DND-41 (cell line): ENCODE measurements around the gene CENPP.

Experiments used
- ATAC-seq: fragments of 200-7000 bp; cut with Tn5 transposase; 3 replicates; pipeline ENCODE4 v1.9.1; 2021; ENCODE audit warnings: low read depth; ENCODE audit not compliant: insufficient read depth
- DNase-seq: peaks from one replicate; pipeline ENCODE4 v3.0.0-alpha.2; 2020
- H2AFZ ChIP-seq: 2 replicates; pipeline ENCODE4 v1.6.0; 2012; ENCODE audit warnings: low read depth, low read length
- H3K27ac ChIP-seq: 2 replicates; pipeline ENCODE4 v1.5.1; 2012; ENCODE audit warnings: low read length, inconsistent platforms
- H3K27me3 ChIP-seq: fragments of 200-600 bp; sonication (generic); 2 replicates; pipeline ENCODE4 v1.6.0; 2012; ENCODE audit warnings: low read length, mild to moderate bottlenecking, inconsistent platforms; ENCODE audit not compliant: insufficient read depth, poor library complexity
- H3K36me3 ChIP-seq: 2 replicates; pipeline ENCODE4 v1.5.1; 2012; ENCODE audit warnings: low read length, inconsistent platforms; ENCODE audit not compliant: insufficient read depth
- H3K4me1 ChIP-seq: 2 replicates; pipeline ENCODE4 v1.5.1; 2012; ENCODE audit warnings: mild to moderate bottlenecking, low read length; ENCODE audit not compliant: insufficient read depth
- H3K4me2 ChIP-seq: 2 replicates; pipeline ENCODE4 v1.6.0; 2012; ENCODE audit warnings: mild to moderate bottlenecking, moderate library complexity, low read length, inconsistent platforms; ENCODE audit not compliant: insufficient read depth
- H3K4me3 ChIP-seq, 2 experiments: fragments of 200-600 bp in 1 of 2; shearing (Covaris generic) in 1 of 2; 2 replicates each; pipeline ENCODE4 v1.5.1; 2012 to 2016; ENCODE audit warnings: inconsistent platforms in 2 of 2, low read length in 2 of 2, mild to moderate bottlenecking in 2 of 2, low read depth in 1 of 2, moderate library complexity in 1 of 2
- H3K79me2 ChIP-seq: 2 replicates; pipeline ENCODE4 v1.6.0; 2012; ENCODE audit warnings: low read length, inconsistent platforms; ENCODE audit not compliant: insufficient read depth
- H3K9ac ChIP-seq: 2 replicates; pipeline ENCODE4 v1.6.0; 2012; ENCODE audit warnings: low read depth, mild to moderate bottlenecking, inconsistent platforms, low read length, moderate library complexity
- H3K9me3 ChIP-seq: 2 replicates; pipeline ENCODE4 v1.5.1; 2012; ENCODE audit warnings: low read length, moderate library complexity, mild to moderate bottlenecking, inconsistent platforms; ENCODE audit not compliant: insufficient read depth, severe bottlenecking
- H4K20me1 ChIP-seq: 2 replicates; pipeline ENCODE4 v1.6.0; 2012; ENCODE audit warnings: low read length; ENCODE audit not compliant: insufficient read depth
- CTCF ChIP-seq: IDR thresholded peaks from 2 replicates; pipeline ENCODE4 v1.5.1; 2012; ENCODE audit warnings: borderline replicate concordance, low read length, moderate library complexity, mild to moderate bottlenecking; ENCODE audit not compliant: poor library complexity, severe bottlenecking; ENCODE audit errors: extremely low read depth
- EZH2 ChIP-seq: IDR thresholded peaks from 3 replicates; pipeline ENCODE4 v1.6.1; 2012; ENCODE audit warnings: borderline replicate concordance, low read depth, mild to moderate bottlenecking, moderate library complexity, low read length, inconsistent platforms; ENCODE audit not compliant: severe bottlenecking

Gene CENPP

DNA sequence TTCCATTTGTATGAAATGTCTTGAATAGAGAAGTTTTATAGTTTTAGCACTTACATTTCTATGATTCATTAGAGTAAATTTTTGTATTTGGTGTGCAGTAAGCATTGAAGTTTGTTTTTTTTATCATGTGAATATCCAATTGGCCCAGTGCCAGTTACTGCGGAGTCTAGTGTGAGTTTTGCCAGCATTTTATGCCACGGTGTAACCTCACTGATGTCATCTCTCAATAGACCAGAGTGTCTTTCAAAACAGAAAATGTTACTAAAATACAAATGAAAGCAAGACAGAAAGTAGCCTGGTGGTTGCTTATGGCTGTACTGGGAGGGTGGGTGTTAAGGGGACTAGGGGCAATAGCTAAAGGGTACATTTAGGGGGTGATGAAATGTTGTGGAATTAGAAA is 281.3 kb downstream of the CENPP start:
- DNase-seq, result no peak
- no peak for ATAC-seq

DNA sequence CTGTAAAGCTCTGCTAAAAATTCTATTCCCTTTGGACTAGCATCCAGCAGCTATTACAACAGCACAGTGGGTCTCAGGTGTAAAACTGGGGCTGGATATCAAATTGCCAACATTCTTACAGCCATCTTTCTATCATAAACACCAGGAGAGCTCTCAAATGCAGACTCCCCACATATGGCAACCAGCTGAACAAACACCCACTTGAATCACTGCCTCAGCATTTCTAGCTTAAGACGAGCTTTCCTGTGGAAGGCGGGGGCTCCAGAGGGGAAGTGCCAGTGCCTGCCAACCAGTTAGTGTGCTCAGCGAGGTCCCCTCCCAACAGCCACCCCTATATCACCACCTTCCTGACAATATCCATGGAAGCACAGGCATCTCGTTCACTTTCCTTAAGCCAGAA is 282.0 kb downstream of the CENPP start:
- Histone ChIP-seq H3K9ac (no peak overlapping the region), H4K20me1 (no peaks in the 10 kb centered on the region; the same call in 1 of the 2 replicates), H3K27me3 (no peaks in the 10 kb centered on the region), H3K79me2 (no peaks in the 10 kb centered on the region), H3K4me3 (no peak overlapping the region), H3K4me2 (no peak overlapping the region), H3K36me3 (peaks cover 23% of the 10 kb centered on the region), H3K4me1 (no peaks in the 10 kb centered on the region), H2AFZ (no peak overlapping the region), H3K27ac (no peak overlapping the region), H3K9me3 (peaks cover 8% of the 10 kb centered on the region)
- TF ChIP-seq CTCF, result no peak
- TF ChIP-seq EZH2, result no peak
- ATAC-seq (no peak), DNase-seq (no peak)

More for the DNA sequence above, 281.3 kb downstream of the CENPP start:
- no peaks in the 10 kb centered on the region; the same call in 1 of the 2 replicates for H4K20me1 ChIP-seq
- H3K27ac ChIP-seq, result no peak overlapping the region
- no peak overlapping the region for H3K4me2 ChIP-seq
- H3K9me3 ChIP-seq, result peaks cover 8% of the 10 kb centered on the region
- H2AFZ ChIP-seq, result no peak overlapping the region
- TF ChIP-seq EZH2 (no peak), CTCF (no peak)
- no peaks in the 10 kb centered on the region for H3K27me3 ChIP-seq
- no peaks in the 10 kb centered on the region for H3K4me1 ChIP-seq
- peaks cover 16% of the 10 kb centered on the region for H3K36me3 ChIP-seq
- H3K4me3 ChIP-seq, result no peak overlapping the region
- H3K9ac ChIP-seq, result no peak overlapping the region
- no peaks in the 10 kb centered on the region for H3K79me2 ChIP-seq

- no peak for DNase-seq
- H3K4me2 ChIP-seq, result no peak overlapping the region
- TF ChIP-seq CTCF (no peak), EZH2 (no peak)
Measured at GRCh38 chr9:92608241-92608908, 282.6 kb downstream of the CENPP start.

More at GRCh38 chr9:92608241-92608908, 282.6 kb downstream of the CENPP start:
- no peak overlapping the region for H3K4me3 ChIP-seq
- no peaks in the 10 kb centered on the region; the same call in 1 of the 2 replicates for H4K20me1 ChIP-seq
- H3K4me1 ChIP-seq, result no peaks in the 10 kb centered on the region
- H3K27ac ChIP-seq, result no peak overlapping the region
- H3K79me2 ChIP-seq, result no peaks in the 10 kb centered on the region
- ATAC-seq, result no peak
- peaks cover 29% of the 10 kb centered on the region for H3K36me3 ChIP-seq
- H3K27me3 ChIP-seq, result no peaks in the 10 kb centered on the region
- no peak overlapping the region for H2AFZ ChIP-seq
- H3K9ac ChIP-seq, result no peak overlapping the region
- peaks cover 7% of the 10 kb centered on the region for H3K9me3 ChIP-seq
